Fibroblast of the conjunctiva (primary cell): ENCODE measurements around the gene CORIN.
"Not testable (repeated sequence)": the region's sequence is repeated elsewhere in the genome, so short reads cannot be mapped to it uniquely, and the experiment has no call there.

Experiments
- DNase-seq: peaks from one replicate; pipeline ENCODE4 v3.0.0-alpha.2; 2010; ENCODE audit warnings: low read depth

CORIN gene

GRCh38 chr4:47721892-47722575 lies 115.8 kb downstream of the CORIN start:
- no peak for DNase-seq

- no peak for DNase-seq
Observed at GRCh38 chr4:47721485-47721884, 116.4 kb downstream of the CORIN start.

GRCh38 chr4:47720787-47721186 lies 117.1 kb downstream of the CORIN start:
- DNase-seq, result no peak

- DNase-seq, result no peak
Observed at GRCh38 chr4:47719576-47719975, 118.3 kb downstream of the CORIN start.

GRCh38 chr4:47718696-47719095 lies 119.2 kb downstream of the CORIN start:
- DNase-seq, result no peak

GRCh38 chr4:47717188-47717587 lies 120.7 kb downstream of the CORIN start:
- DNase-seq, result no peak

GRCh38 chr4:47715716-47716416 lies 122.0 kb downstream of the CORIN start:
- no peak for DNase-seq

GRCh38 chr4:47714269-47714668 lies 123.6 kb downstream of the CORIN start:
- DNase-seq, result no peak

GRCh38 chr4:47713129-47713834 lies 124.6 kb downstream of the CORIN start:
- DNase-seq, result no peak

- no peak for DNase-seq
Observed at GRCh38 chr4:47711646-47712045, 126.2 kb downstream of the CORIN start.

- DNase-seq, result no peak
Observed at GRCh38 chr4:47711183-47711582, 126.7 kb downstream of the CORIN start.

- not testable (repeated sequence) for DNase-seq
Observed at GRCh38 chr4:47706352-47706751, 131.5 kb downstream of the CORIN start.

GRCh38 chr4:47705326-47705981 lies 132.4 kb downstream of the CORIN start:
- DNase-seq, result peak; percentile 13

GRCh38 chr4:47704693-47705325 lies 133.1 kb downstream of the CORIN start:
- peak; percentile 14 for DNase-seq

GRCh38 chr4:47703956-47704355 lies 133.9 kb downstream of the CORIN start:
- no peak for DNase-seq

- DNase-seq, result no peak
Observed at GRCh38 chr4:47703008-47703407, 134.9 kb downstream of the CORIN start.

GRCh38 chr4:47701286-47701685 lies 136.6 kb downstream of the CORIN start:
- DNase-seq, result no peak

- no peak for DNase-seq
Observed at GRCh38 chr4:47698837-47699236, 139.0 kb downstream of the CORIN start.

- no peak for DNase-seq
Observed at GRCh38 chr4:47696823-47697222, 141.0 kb downstream of the CORIN start.

GRCh38 chr4:47695260-47695659 lies 142.6 kb downstream of the CORIN start:
- no peak for DNase-seq

GRCh38 chr4:47694322-47694721 lies 143.5 kb downstream of the CORIN start:
- DNase-seq, result no peak

- no peak for DNase-seq
Observed at GRCh38 chr4:47692691-47693090, 145.2 kb downstream of the CORIN start.
